22Rv1 (cell line): Measurements from ENCODE around the gene PPP1R3E.

Experiments used
- CTCF ChIP-seq: fragments of 450-650 bp; IDR thresholded peaks from 2 replicates; pipeline ENCODE4 v1.5.1; 2017; ENCODE audit warnings: mild to moderate bottlenecking
- ZFX ChIP-seq: fragments of 450-650 bp; IDR thresholded peaks from 2 replicates; pipeline ENCODE4 v1.6.1; 2017; ENCODE audit warnings: antibody characterized with exemption, borderline replicate concordance

GRCh38 chr14:23345987-23346692 lies 43.5 kb upstream of the PPP1R3E start:
- no peak for TF ChIP-seq CTCF
- TF ChIP-seq ZFX, result no peak
